OCI-LY7 (cell line): Measurements from ENCODE around the gene TRIM8.

Experiments used
- CTCF ChIP-seq: fragments of 200-600 bp; sonication (generic); conservative IDR thresholded peaks from 2 replicates; pipeline ENCODE4 v1.5.1; 2014; ENCODE audit warnings: mild to moderate bottlenecking, antibody characterized with exemption, low read length, moderate library complexity, mixed read lengths
- EZH2phosphoT487 ChIP-seq: fragments of 200-600 bp; sonication (generic); IDR thresholded peaks from 2 replicates; pipeline ENCODE4 v1.6.1; 2018; ENCODE audit warnings: low read depth, borderline replicate concordance, mild to moderate bottlenecking, mixed run types, antibody characterized with exemption, low read length, moderate library complexity, mixed read lengths

- TF ChIP-seq CTCF (no peak), EZH2phosphoT487 (no peak)
These were observed 8.8 kb downstream of the TRIM8 start for GRCh38 chr10:102653060-102653459.
